Measurements from ENCODE around the gene QRICH1. TPM values are rescaled to one million over a fixed set of nuclear protein-coding genes. Genes with fewer than 3 reads are reported as not detected.

QRICH1 gene
- total RNA-seq, 1 experiment from 2014 or later = 87.5 TPM

- Histone ChIP-seq H2AFZ (no peak overlapping the region), H3K27ac (no peak overlapping the region), H3K36me3 (ENCODE audit: low read depth) (peaks cover 5% of the 10 kb centered on the region; the same call in 1 of the 2 replicates), H3K4me3 (no peak overlapping the region), H3K9me3 (ENCODE audit: insufficient read depth, low read depth) (no peaks in the 10 kb centered on the region), H4K20me1 (ENCODE audit: insufficient read depth) (no peaks in the 10 kb centered on the region), H3K4me2 (no peak overlapping the region), H3F3A (ENCODE audit: insufficient read depth, low read depth) (peaks cover 16% of the 10 kb centered on the region; the same call in 1 of the 2 replicates), H3K9me2 (ENCODE audit: insufficient read depth) (no peaks in the 10 kb centered on the region), H3K79me2 (ENCODE audit: low read depth) (peaks cover 12% of the 10 kb centered on the region), H3K27me3 (ENCODE audit: insufficient read depth, low read depth) (no peaks in the 10 kb centered on the region), H3K4me1 (replicated peaks; ENCODE audit: insufficient read depth) (peaks cover 11% of the 10 kb centered on the region)
- intact Hi-C loops (cut with micrococcal nuclease; ENCODE audit: unreplicated experiment) = no loop called here
- CTCF ChIA-PET = no interaction called here
- TF ChIP-seq CTCF (conservative IDR thresholded peaks at IDR 0.05) (no peak), EZH2 (IDR thresholded peaks at IDR 0.05; ENCODE audit: low read depth) (no peak)
- no peak for DNase-seq
- POLR2A ChIA-PET (ENCODE audit: unreplicated experiment) = no interaction called here
- BruUV-seq (replicated peaks) = no TSS peak
Measured at GRCh38 chr3:49098910-49099630, 5.2 kb upstream of the QRICH1 start.

GRCh38 chr3:49098429-49098828 lies 4.6 kb upstream of the QRICH1 start:
- Histone ChIP-seq H3K79me2 (ENCODE audit: low read depth) (peaks cover 6% of the 10 kb centered on the region), H3K36me3 (ENCODE audit: low read depth) (peaks cover 5% of the 10 kb centered on the region; the same call in 1 of the 2 replicates), H3K9me2 (ENCODE audit: insufficient read depth) (no peaks in the 10 kb centered on the region), H4K20me1 (ENCODE audit: insufficient read depth) (no peaks in the 10 kb centered on the region), H3K27ac (no peak overlapping the region), H3K4me3 (no peak overlapping the region), H2AFZ (no peak overlapping the region), H3K4me1 (replicated peaks; ENCODE audit: insufficient read depth) (peaks cover 6% of the 10 kb centered on the region), H3K27me3 (ENCODE audit: insufficient read depth, low read depth) (no peaks in the 10 kb centered on the region), H3K4me2 (no peak overlapping the region), H3F3A (ENCODE audit: insufficient read depth, low read depth) (peaks cover 16% of the 10 kb centered on the region; the same call in 1 of the 2 replicates), H3K9me3 (ENCODE audit: insufficient read depth, low read depth) (no peaks in the 10 kb centered on the region)
- CTCF ChIA-PET = no interaction called here
- POLR2A ChIA-PET (ENCODE audit: unreplicated experiment) = no interaction called here
- BruUV-seq (replicated peaks) = no TSS peak
- TF ChIP-seq EZH2 (IDR thresholded peaks at IDR 0.05; ENCODE audit: low read depth) = no peak
- TF ChIP-seq CTCF (conservative IDR thresholded peaks at IDR 0.05) = no peak
- intact Hi-C loops (cut with micrococcal nuclease; ENCODE audit: unreplicated experiment) = no loop called here
- DNase-seq = no peak

- H3F3A ChIP-seq (ENCODE audit: insufficient read depth, low read depth) = peaks cover 29% of the 10 kb centered on the region; the same call in 1 of the 2 replicates
- peaks cover 17% of the 10 kb centered on the region for H3K4me1 ChIP-seq (replicated peaks; ENCODE audit: insufficient read depth)
- H2AFZ ChIP-seq = peak overlapping the region; percentile 80
- peaks cover 20% of the 10 kb centered on the region for H4K20me1 ChIP-seq (ENCODE audit: insufficient read depth)
- H3K27ac ChIP-seq = peak overlapping the region; percentile 87
- no peaks in the 10 kb centered on the region for H3K9me3 ChIP-seq (ENCODE audit: insufficient read depth, low read depth)
- ChIA-PET POLR2A (ENCODE audit: unreplicated experiment) (interaction anchor here (0.6 to 2.0 kb wide), 19 partner anchors 9 to 905 kb away, joined by 3 to 21 read pairs (median 5); partner anchors contain the start of genes CDC25A, NDUFAF3, RHOA and TCTA), CTCF (interaction anchor here (0.6 to 1.2 kb wide), 7 partner anchors 11 to 105 kb away, joined by 3 to 10 read pairs (median 4); partner anchors contain the start of gene USP19)
- DNase-seq = peak; percentile 63 to 67
- peaks cover 51% of the 10 kb centered on the region for H3K79me2 ChIP-seq (ENCODE audit: low read depth)
- peaks cover 9% of the 10 kb centered on the region for H3K36me3 ChIP-seq (ENCODE audit: low read depth)
- H3K27me3 ChIP-seq (ENCODE audit: insufficient read depth, low read depth) = no peaks in the 10 kb centered on the region
- H3K4me2 ChIP-seq = peak overlapping the region; percentile 93
- intact Hi-C loops (cut with micrococcal nuclease; ENCODE audit: unreplicated experiment) = loop anchor here (5.0 kb wide), 1 partner anchor 66 kb away; the partner anchor contains the start of gene IMPDH2
- no peaks in the 10 kb centered on the region for H3K9me2 ChIP-seq (ENCODE audit: insufficient read depth)
- H3K4me3 ChIP-seq = peak overlapping the region; percentile 93
- BruUV-seq (replicated peaks) = TSS peak; percentile 81
- no peak for TF ChIP-seq CTCF (conservative IDR thresholded peaks at IDR 0.05)
- no peak for TF ChIP-seq EZH2 (IDR thresholded peaks at IDR 0.05; ENCODE audit: low read depth)
Measured at GRCh38 chr3:49092938-49093852, 676 bp downstream of the QRICH1 start.
